ENCODE results near the gene GPR158. TPM values are rescaled to one million over a fixed set of nuclear protein-coding genes. Genes with fewer than 3 reads are reported as not detected.
A peak's percentile ranks its signal among the peaks of the same experiment; 100 is the strongest.

Gene GPR158
- total RNA-seq: 0.12 TPM
- long read RNA-seq: 0 reads

- Histone ChIP-seq H3K9me3 (no peaks in the 10 kb centered on the region), H3K27ac (no peak within 1 kb of the TSS), H3K4me1 (peaks cover 18% of the 10 kb centered on the region), H3K36me3 (no peaks in the 10 kb centered on the region), H3K4me3 (peak within 1 kb of the TSS; percentile 53), H3K27me3 (ENCODE audit: low read depth) (peaks cover 51% of the 10 kb centered on the region)
- peak; percentile 91 for DNase-seq
- ATAC-seq: peak; percentile 96
- no peak for TF ChIP-seq CTCF (IDR thresholded peaks at IDR 0.05)
- intact Hi-C loops (cut with DNase I): no loop called here
Measured at GRCh38 chr10:25174461-25175230, at the start of gene GPR158. Gene GPR158, plus strand, starts transcription at chr10:25175001. Its CDS starts 420 bp downstream, at chr10:25175421.

GRCh38 chr10:25125201-25125611, 49.6 kb upstream of the GPR158 start:
- no peaks in the 10 kb centered on the region for H3K27me3 ChIP-seq (ENCODE audit: low read depth)
- H3K27ac ChIP-seq: no peak overlapping the region
- DNase-seq: no peak
- H3K9me3 ChIP-seq: no peaks in the 10 kb centered on the region
- no peaks in the 10 kb centered on the region for H3K36me3 ChIP-seq
- no peak overlapping the region for H3K4me3 ChIP-seq
- TF ChIP-seq CTCF (IDR thresholded peaks at IDR 0.05): no peak
- no peaks in the 10 kb centered on the region for H3K4me1 ChIP-seq
- ATAC-seq: no peak
- intact Hi-C loops (cut with DNase I): no loop called here

GRCh38 chr10:25129592-25129991, 45.2 kb upstream of the GPR158 start:
- H3K36me3 ChIP-seq: no peaks in the 10 kb centered on the region
- H3K4me3 ChIP-seq: no peak overlapping the region
- no peaks in the 10 kb centered on the region for H3K9me3 ChIP-seq
- intact Hi-C loops (cut with DNase I): no loop called here
- no peak overlapping the region for H3K27ac ChIP-seq
- no peaks in the 10 kb centered on the region for H3K27me3 ChIP-seq (ENCODE audit: low read depth)
- no peaks in the 10 kb centered on the region for H3K4me1 ChIP-seq
- TF ChIP-seq CTCF (IDR thresholded peaks at IDR 0.05): no peak
- DNase-seq: no peak
- no peak for ATAC-seq

- intact Hi-C loops (cut with DNase I): no loop called here
- no peaks in the 10 kb centered on the region for H3K27me3 ChIP-seq (ENCODE audit: low read depth)
- no peaks in the 10 kb centered on the region for H3K9me3 ChIP-seq
- ATAC-seq (no peak), DNase-seq (no peak)
- TF ChIP-seq CTCF (IDR thresholded peaks at IDR 0.05): no peak
- no peaks in the 10 kb centered on the region for H3K36me3 ChIP-seq
- no peak overlapping the region for H3K27ac ChIP-seq
- H3K4me3 ChIP-seq: no peak overlapping the region
- H3K4me1 ChIP-seq: no peaks in the 10 kb centered on the region
Measured at GRCh38 chr10:25130906-25131305, 43.9 kb upstream of the GPR158 start.

- H3K27ac ChIP-seq: no peak overlapping the region
- no peaks in the 10 kb centered on the region for H3K4me1 ChIP-seq
- no peak for ATAC-seq
- H3K27me3 ChIP-seq (ENCODE audit: low read depth): no peaks in the 10 kb centered on the region
- no peaks in the 10 kb centered on the region for H3K9me3 ChIP-seq
- TF ChIP-seq CTCF (IDR thresholded peaks at IDR 0.05): no peak
- intact Hi-C loops (cut with DNase I): no loop called here
- no peaks in the 10 kb centered on the region for H3K36me3 ChIP-seq
- DNase-seq: no peak
- H3K4me3 ChIP-seq: no peak overlapping the region
Measured at GRCh38 chr10:25142116-25142864, 32.5 kb upstream of the GPR158 start.
